ENCODE results near the gene EIF4A3. TPM values are rescaled to one million over a fixed set of nuclear protein-coding genes. Genes with fewer than 3 reads are reported as not detected.

EIF4A3 gene
- total RNA-seq, 3 donors from 2014 or later, result 46.2 to 93.1 (median 67.9) TPM

DNA sequence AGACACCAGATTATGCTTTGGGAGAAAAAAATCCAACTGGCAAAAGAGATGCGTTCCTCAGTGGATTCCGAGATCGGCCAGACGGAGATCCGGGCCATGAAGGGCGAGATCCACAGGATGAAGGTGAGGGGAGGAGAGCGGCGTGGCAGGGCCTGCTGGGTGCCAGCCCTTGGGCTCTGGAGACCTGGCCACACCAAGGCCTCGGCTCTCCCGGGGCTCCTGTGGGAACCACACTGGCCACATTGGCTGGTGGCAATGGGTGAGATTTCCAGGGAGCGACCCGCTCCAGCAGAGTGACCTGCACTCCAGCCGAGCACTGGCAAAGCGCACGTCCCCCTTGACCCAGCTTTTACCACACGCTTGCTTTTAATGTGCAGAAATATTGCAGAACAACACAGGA, 57.2 kb downstream of the EIF4A3 start:
- Histone ChIP-seq H3K4me1 (no peaks in the 10 kb centered on the region), H3K4me3 (no peak overlapping the region), H3K27me3 (no peaks in the 10 kb centered on the region), H3K36me3 (no peaks in the 10 kb centered on the region), H3K27ac (no peak overlapping the region), H3K9me3 (no peaks in the 10 kb centered on the region)
- TF ChIP-seq POLR2AphosphoS5 (IDR thresholded peaks at IDR 0.05) (no peak), POLR2A (IDR thresholded peaks at IDR 0.05) (no peak)
- TF ChIP-seq, protein P1, sequence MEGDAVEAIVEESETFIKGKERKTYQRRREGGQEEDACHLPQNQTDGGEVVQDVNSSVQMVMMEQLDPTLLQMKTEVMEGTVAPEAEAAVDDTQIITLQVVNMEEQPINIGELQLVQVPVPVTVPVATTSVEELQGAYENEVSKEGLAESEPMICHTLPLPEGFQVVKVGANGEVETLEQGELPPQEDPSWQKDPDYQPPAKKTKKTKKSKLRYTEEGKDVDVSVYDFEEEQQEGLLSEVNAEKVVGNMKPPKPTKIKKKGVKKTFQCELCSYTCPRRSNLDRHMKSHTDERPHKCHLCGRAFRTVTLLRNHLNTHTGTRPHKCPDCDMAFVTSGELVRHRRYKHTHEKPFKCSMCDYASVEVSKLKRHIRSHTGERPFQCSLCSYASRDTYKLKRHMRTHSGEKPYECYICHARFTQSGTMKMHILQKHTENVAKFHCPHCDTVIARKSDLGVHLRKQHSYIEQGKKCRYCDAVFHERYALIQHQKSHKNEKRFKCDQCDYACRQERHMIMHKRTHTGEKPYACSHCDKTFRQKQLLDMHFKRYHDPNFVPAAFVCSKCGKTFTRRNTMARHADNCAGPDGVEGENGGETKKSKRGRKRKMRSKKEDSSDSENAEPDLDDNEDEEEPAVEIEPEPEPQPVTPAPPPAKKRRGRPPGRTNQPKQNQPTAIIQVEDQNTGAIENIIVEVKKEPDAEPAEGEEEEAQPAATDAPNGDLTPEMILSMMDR (IDR thresholded peaks at IDR 0.05), result no peak
- intact Hi-C loops (cut with DNase I; ENCODE audit: low total_unique reads), result no loop called here
- DNase-seq (ENCODE audit: low spot score in 2 of 2), result no peak

DNA sequence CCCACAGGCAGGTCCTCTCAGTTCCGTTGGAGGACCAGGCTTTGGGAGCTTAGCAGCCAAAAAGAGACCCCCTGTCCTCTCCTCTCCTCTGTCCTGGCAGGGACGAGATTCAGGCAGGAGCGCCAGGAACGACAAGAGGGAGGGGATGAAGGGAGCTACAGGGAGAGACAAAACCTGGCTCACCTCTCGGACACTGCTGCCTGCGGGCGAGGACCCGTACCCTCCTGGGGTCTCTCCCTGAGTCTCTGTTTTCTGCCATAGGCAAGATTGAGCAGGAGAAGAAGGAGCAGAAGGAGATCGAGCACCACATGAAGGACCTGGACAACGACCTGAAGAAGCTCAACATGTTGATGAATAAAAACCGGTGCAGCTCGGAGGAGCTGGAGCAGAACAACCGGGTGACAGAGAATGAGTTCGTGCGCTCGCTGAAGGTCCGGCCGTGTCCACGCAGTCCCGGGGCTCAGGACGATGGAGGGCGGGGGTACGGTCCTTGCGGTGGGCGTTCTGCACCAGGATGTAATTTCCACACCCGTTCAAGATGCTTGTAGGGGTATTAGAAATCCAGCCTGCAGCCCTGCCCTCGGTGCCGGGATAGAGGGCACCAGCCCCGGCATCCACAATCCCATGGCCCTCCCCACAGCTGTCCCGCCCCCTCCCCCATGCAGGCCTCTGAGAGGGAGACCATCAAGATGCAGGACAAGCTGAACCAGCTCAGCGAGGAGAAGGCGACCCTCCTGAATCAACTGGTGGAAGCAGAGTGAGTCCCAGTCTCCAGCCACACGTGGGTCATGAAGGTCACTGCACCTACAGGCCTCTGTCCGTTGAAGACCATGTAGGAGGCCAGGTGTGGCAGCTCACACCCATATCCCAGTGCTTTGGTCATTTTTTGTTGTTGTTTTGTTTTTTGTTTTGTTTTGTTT, 59.3 kb downstream of the EIF4A3 start:
- H3K27ac ChIP-seq, result no peak overlapping the region
- TF ChIP-seq POLR2A (IDR thresholded peaks at IDR 0.05), result no peak
- TF ChIP-seq, protein P1 (IDR thresholded peaks at IDR 0.05), result no peak
- TF ChIP-seq POLR2AphosphoS5 (IDR thresholded peaks at IDR 0.05), result no peak
- no peaks in the 10 kb centered on the region for H3K36me3 ChIP-seq
- H3K4me1 ChIP-seq, result peaks cover 0 to 4% of the 10 kb centered on the region in 2 donors
- H3K4me3 ChIP-seq, result no peak overlapping the region
- no peak for DNase-seq (ENCODE audit: low spot score in 2 of 2)
- intact Hi-C loops (cut with DNase I; ENCODE audit: low total_unique reads), result no loop called here
- no peaks in the 10 kb centered on the region for H3K9me3 ChIP-seq
- no peaks in the 10 kb centered on the region for H3K27me3 ChIP-seq

DNA sequence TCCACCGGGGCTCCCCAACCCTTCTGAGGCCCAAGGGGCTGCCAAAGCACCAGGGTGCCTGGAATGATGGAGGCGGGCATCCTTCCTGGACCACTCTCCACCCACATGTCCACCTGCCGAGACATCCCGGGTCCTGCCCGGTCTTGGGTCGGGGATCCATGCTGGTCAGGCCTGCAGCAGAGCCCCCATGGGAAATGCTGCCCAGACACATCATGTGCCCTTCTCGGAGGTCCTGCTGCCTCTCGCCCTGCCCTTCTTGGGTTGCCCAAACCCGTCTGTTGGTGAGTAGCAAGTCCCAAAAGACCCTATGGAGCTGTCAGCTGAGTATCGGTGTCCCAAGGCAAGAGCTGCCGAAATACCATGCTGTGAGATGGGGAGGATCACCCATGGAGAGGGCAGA, 60.3 kb downstream of the EIF4A3 start:
- no peak for TF ChIP-seq POLR2A (IDR thresholded peaks at IDR 0.05)
- no peak for DNase-seq (ENCODE audit: low spot score in 2 of 2)
- no peak overlapping the region for H3K4me3 ChIP-seq
- intact Hi-C loops (cut with DNase I; ENCODE audit: low total_unique reads), result no loop called here
- H3K27ac ChIP-seq, result no peak overlapping the region
- peaks cover 0 to 7% of the 10 kb centered on the region in 2 donors for H3K4me1 ChIP-seq
- no peaks in the 10 kb centered on the region for H3K36me3 ChIP-seq
- no peaks in the 10 kb centered on the region for H3K9me3 ChIP-seq
- no peaks in the 10 kb centered on the region for H3K27me3 ChIP-seq

DNA sequence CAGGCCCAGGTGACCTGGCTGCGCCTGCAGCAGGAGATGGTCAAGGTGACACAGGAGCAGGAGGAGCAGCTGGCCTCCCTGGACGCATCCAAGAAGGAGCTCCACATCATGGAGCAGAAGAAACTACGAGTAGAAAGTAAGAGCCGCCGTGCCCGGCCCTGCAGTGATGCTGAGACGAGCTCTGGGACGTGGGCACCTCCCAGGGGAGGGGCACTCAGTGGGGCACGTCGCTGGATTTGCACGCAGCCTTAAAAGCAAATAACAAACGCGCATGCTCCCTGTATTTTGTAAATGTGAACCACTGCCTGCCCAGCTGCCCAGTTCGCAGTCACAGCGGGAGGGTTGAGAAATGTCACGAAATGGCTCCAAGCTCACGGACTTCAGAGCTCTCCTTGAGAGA, 60.8 kb downstream of the EIF4A3 start:
- DNase-seq (ENCODE audit: low spot score in 2 of 2), result no peak
- Histone ChIP-seq H3K4me1 (peaks cover 0 to 7% of the 10 kb centered on the region in 2 donors), H3K36me3 (no peaks in the 10 kb centered on the region), H3K9me3 (no peaks in the 10 kb centered on the region), H3K27me3 (no peaks in the 10 kb centered on the region), H3K4me3 (no peak overlapping the region), H3K27ac (no peak overlapping the region)
- TF ChIP-seq POLR2AphosphoS5 (IDR thresholded peaks at IDR 0.05), result no peak
- TF ChIP-seq POLR2A (IDR thresholded peaks at IDR 0.05), result no peak
- TF ChIP-seq, protein P1 (IDR thresholded peaks at IDR 0.05), result no peak
- intact Hi-C loops (cut with DNase I; ENCODE audit: low total_unique reads), result no loop called here

DNA sequence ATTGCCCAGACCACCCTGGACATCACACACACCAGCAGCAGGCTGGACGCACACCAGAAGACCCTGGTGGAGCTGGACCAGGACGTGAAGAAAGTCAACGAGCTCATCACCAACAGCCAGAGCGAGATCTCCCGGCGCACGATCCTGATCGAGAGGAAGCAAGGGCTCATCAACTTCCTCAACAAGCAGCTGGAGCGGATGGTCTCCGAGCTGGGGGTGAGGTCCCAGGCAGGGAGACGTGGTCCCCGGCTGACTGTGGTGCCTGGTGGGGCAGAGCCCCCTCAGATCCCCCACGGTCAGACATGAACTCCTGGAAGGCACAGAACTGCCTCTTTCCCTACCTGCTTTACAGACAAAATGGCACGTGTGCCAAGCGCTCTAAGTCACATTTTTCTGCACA, 62.2 kb downstream of the EIF4A3 start:
- TF ChIP-seq, protein P1 (IDR thresholded peaks at IDR 0.05), result no peak
- TF ChIP-seq POLR2A (IDR thresholded peaks at IDR 0.05) (no peak), POLR2AphosphoS5 (IDR thresholded peaks at IDR 0.05) (no peak)
- H3K9me3 ChIP-seq, result no peaks in the 10 kb centered on the region
- no peak for DNase-seq (ENCODE audit: low spot score in 2 of 2)
- H3K36me3 ChIP-seq, result no peaks in the 10 kb centered on the region
- H3K4me3 ChIP-seq, result no peak overlapping the region
- intact Hi-C loops (cut with DNase I; ENCODE audit: low total_unique reads), result no loop called here
- no peak overlapping the region for H3K27ac ChIP-seq
- H3K27me3 ChIP-seq, result no peaks in the 10 kb centered on the region
- peaks cover 0 to 7% of the 10 kb centered on the region in 2 donors for H3K4me1 ChIP-seq

Other genes with a start within 250 kb of the EIF4A3 start
- gene TBC1D16, start 111.3 kb downstream of the EIF4A3 start, total RNA-seq, result 10 to 100 TPM; 27.1 to 92.2 (median 32.8) TPM
- gene CCDC40, start 110.5 kb downstream of the EIF4A3 start, total RNA-seq, result 10 to 100 TPM in 2 of 3 donors, 1 to 10 TPM in 1; 7.4 to 11.8 (median 11.6) TPM
- gene GAA, start 45.5 kb downstream of the EIF4A3 start, total RNA-seq, result 10 to 100 TPM; 40.6 to 80.3 (median 56.5) TPM
- gene CARD14, start 22.9 kb upstream of the EIF4A3 start, total RNA-seq, result 10 to 100 TPM in 1 of 3 donors, 1 to 10 TPM in 1, under 1 TPM in 1; 0.32 to 13.8 (median 9.4) TPM
- gene SGSH, start 73.2 kb upstream of the EIF4A3 start, total RNA-seq, result 10 to 100 TPM; 28.3 to 38.1 (median 32.1) TPM
- 10 to 100 TPM; 12.0 to 20.6 (median 19.0) TPM for gene SLC26A11, start 73.3 kb upstream of the EIF4A3 start, total RNA-seq
- 100 to 1,000 TPM in 2 of 3 donors, 10 to 100 TPM in 1; 96.0 to 111 (median 101) TPM for gene RNF213, start 113.7 kb upstream of the EIF4A3 start, total RNA-seq